Calu3 (cell line): ENCODE results near the gene CEP128. TPM values are rescaled to one million over a fixed set of nuclear protein-coding genes. Genes with fewer than 3 reads are reported as not detected.

Source experiments
- BruUV-seq: library from RNA; stranded (reverse); fragments of 400-500 nt; replicated peaks from 2 replicates; lab custom pipeline; 2021; lab: Mats Ljungman, UMichigan
- CTCF ChIA-PET: fragments of 300-600 bp; sonication (Branson Sonifier 250); formaldehyde crosslinking; loops from one replicate; lab custom pipeline; 2022; ENCODE audit warnings: antibody characterized with exemption; lab: Charles Lee
- DNase-seq: peaks from one replicate; pipeline ENCODE4 v3.0.0; 2022
- H3K27ac Mint-ChIP-seq: one replicate; pipeline ENCODE4 v1.8.0; 2022; ENCODE audit warnings: mixed read lengths; ENCODE audit not compliant: unreplicated experiment
- H3K27me3 Mint-ChIP-seq: one replicate; pipeline ENCODE4 v1.8.0; 2022; ENCODE audit warnings: mixed read lengths; ENCODE audit not compliant: unreplicated experiment
- H3K36me3 Mint-ChIP-seq: one replicate; pipeline ENCODE4 v1.8.0; 2022; ENCODE audit warnings: mild to moderate bottlenecking, moderate library complexity, mixed read lengths; ENCODE audit not compliant: insufficient read depth, unreplicated experiment
- H3K4me1 Mint-ChIP-seq: one replicate; pipeline ENCODE4 v1.8.0; 2022; ENCODE audit warnings: mild to moderate bottlenecking, low read depth, mixed read lengths; ENCODE audit not compliant: unreplicated experiment
- H3K4me3 Mint-ChIP-seq: one replicate; pipeline ENCODE4 v1.8.0; 2022; ENCODE audit warnings: mild to moderate bottlenecking, low read depth, moderate library complexity, mixed read lengths; ENCODE audit not compliant: unreplicated experiment
- H3K9me3 Mint-ChIP-seq: one replicate; pipeline ENCODE4 v1.8.0; 2022; ENCODE audit warnings: low read depth, mixed read lengths; ENCODE audit not compliant: unreplicated experiment
- CTCF ChIP-seq: fragments of 200-600 bp; IDR thresholded peaks from one replicate; pipeline ENCODE4 v1.8.0; 2022; ENCODE audit warnings: antibody characterized with exemption; ENCODE audit not compliant: unreplicated experiment
- intact Hi-C: fragments of 100-400 bp; cut with micrococcal nuclease; formaldehyde crosslinking; loops from one replicate; pipeline ENCODE4 v1.10.0; 2022; ENCODE audit not compliant: unreplicated experiment
- total RNA-seq: library from RNA; stranded (reverse); gene quantifications from 2 replicates; pipeline ENCODE4 v1.2.3, GENCODE V29; 2022

CEP128 gene
- total RNA-seq, 1 experiment from 2014 or later: 22.9 TPM

- intact Hi-C loops: no loop called here
- no peak for TF ChIP-seq CTCF
- Mint-ChIP-seq H3K27me3 (no peaks in the 10 kb centered on the region), H3K27ac (no peak overlapping the region), H3K4me3 (no peak overlapping the region), H3K9me3 (no peaks in the 10 kb centered on the region), H3K36me3 (no peaks in the 10 kb centered on the region), H3K4me1 (no peaks in the 10 kb centered on the region)
- DNase-seq: no peak
- no TSS peak for BruUV-seq
- CTCF ChIA-PET: no interaction called here
Observed at GRCh38 chr14:80483331-80483730, 458.2 kb downstream of the CEP128 start.

GRCh38 chr14:80477388-80478160, 464.0 kb downstream of the CEP128 start:
- Mint-ChIP-seq H3K9me3 (peaks cover 4% of the 10 kb centered on the region), H3K27ac (no peak overlapping the region), H3K4me3 (no peak overlapping the region), H3K4me1 (no peaks in the 10 kb centered on the region), H3K27me3 (no peaks in the 10 kb centered on the region), H3K36me3 (no peaks in the 10 kb centered on the region)
- no peak for DNase-seq
- BruUV-seq: no TSS peak
- intact Hi-C loops: no loop called here
- CTCF ChIA-PET: no interaction called here
- no peak for TF ChIP-seq CTCF

- CTCF ChIA-PET: no interaction called here
- Mint-ChIP-seq H3K36me3 (no peaks in the 10 kb centered on the region), H3K27ac (no peak overlapping the region), H3K9me3 (peaks cover 4% of the 10 kb centered on the region), H3K4me3 (no peak overlapping the region), H3K27me3 (no peaks in the 10 kb centered on the region), H3K4me1 (no peaks in the 10 kb centered on the region)
- BruUV-seq: no TSS peak
- no peak for DNase-seq
- no peak for TF ChIP-seq CTCF
- intact Hi-C loops: no loop called here
Observed at GRCh38 chr14:80475074-80475473, 466.5 kb downstream of the CEP128 start.

- H3K27me3 Mint-ChIP-seq: no peaks in the 10 kb centered on the region
- H3K36me3 Mint-ChIP-seq: no peaks in the 10 kb centered on the region
- no peak overlapping the region for H3K27ac Mint-ChIP-seq
- H3K4me1 Mint-ChIP-seq: no peaks in the 10 kb centered on the region
- BruUV-seq: no TSS peak
- DNase-seq: no peak
- no peaks in the 10 kb centered on the region for H3K9me3 Mint-ChIP-seq
- intact Hi-C loops: no loop called here
- no peak overlapping the region for H3K4me3 Mint-ChIP-seq
- CTCF ChIA-PET: no interaction called here
- TF ChIP-seq CTCF: no peak
Observed at GRCh38 chr14:80468331-80469122, 473.0 kb downstream of the CEP128 start.
